SK-N-SH (cell line): ENCODE data around the gene TAF11. TPM values are rescaled to one million over a fixed set of nuclear protein-coding genes. Genes with fewer than 3 reads are reported as not detected.

ENCODE experiments used
- CTCF ChIA-PET: fragments of 300-600, 350-600 bp; formaldehyde crosslinking; extraction: SDS; loops from one replicate; lab custom pipeline; 2021; lab: Yijun Ruan, JAX
- POLR2A ChIA-PET: fragments of 350-600 bp; sonication (Branson Sonifier 250); formaldehyde crosslinking; extraction: SDS; loops from one replicate; lab custom pipeline; 2020; ENCODE audit warnings: antibody characterized with exemption, inconsistent platforms; lab: Yijun Ruan, JAX
- DNase-seq: peaks from one replicate; pipeline ENCODE4 v3.0.0; 2012
- H2AFZ ChIP-seq: fragments of 200-600 bp; sonication (generic); 2 replicates; pipeline ENCODE4 v1.8.1; 2016; ENCODE audit warnings: antibody characterized with exemption, mild to moderate bottlenecking, low read depth
- H3F3A ChIP-seq: fragments of 200-600 bp; sonication (generic); replicated peaks from 2 replicates; pipeline ENCODE3; 2016; ENCODE audit warnings: antibody characterized with exemption, mild to moderate bottlenecking; ENCODE audit not compliant: insufficient read depth
- H3K27ac ChIP-seq, 2 experiments: fragments of 200-500 bp in 1 of 2; fragments of 200-600 bp in 1 of 2; sonication (Bioruptor generic) in 1 of 2; sonication (generic), shearing (Covaris generic) in 1 of 2; 2 replicates each; pipeline versions ENCODE4 v1.5.1 to v1.6.1; 2014 to 2016; ENCODE audit warnings: low read depth in 2 of 2, inconsistent platforms in 1 of 2, low read length in 1 of 2, mild to moderate bottlenecking in 1 of 2, mixed read lengths in 1 of 2
- H3K27me3 ChIP-seq: fragments of 200-600 bp; sonication (generic), shearing (Covaris generic); 2 replicates; pipeline ENCODE4 v1.6.1; 2016; ENCODE audit warnings: mixed run types; ENCODE audit not compliant: insufficient read depth
- H3K36me3 ChIP-seq, 2 experiments: fragments of 200-500 bp in 1 of 2; fragments of 200-600 bp in 1 of 2; sonication (Bioruptor generic) in 1 of 2; sonication (generic) in 1 of 2; replicated peaks in 1 of 2; 2 replicates each; pipeline versions ENCODE3 to v1.5.1; 2014 to 2016; ENCODE audit warnings: low read length in 1 of 2, mild to moderate bottlenecking in 1 of 2; ENCODE audit not compliant: insufficient read depth in 2 of 2, control insufficient read depth in 1 of 2
- H3K4me1 ChIP-seq, 2 experiments: fragments of 200-500 bp in 1 of 2; fragments of 200-600 bp in 1 of 2; sonication (Bioruptor generic) in 1 of 2; sonication (generic), shearing (Covaris generic) in 1 of 2; 2 replicates each; pipeline versions ENCODE4 v1.5.1 to v1.6.1; 2014 to 2016; ENCODE audit warnings: low read depth in 1 of 2, low read length in 1 of 2, mixed run types in 1 of 2; ENCODE audit not compliant: insufficient read depth in 2 of 2, control insufficient read depth in 1 of 2
- H3K4me2 ChIP-seq: fragments of 200-600 bp; sonication (generic), shearing (Covaris generic); 2 replicates; pipeline ENCODE4 v1.6.1; 2017; ENCODE audit warnings: mixed run types
- H3K4me3 ChIP-seq, 2 experiments: fragments of 200-500 bp in 1 of 2; fragments of 200-600 bp in 1 of 2; sonication (Bioruptor generic) in 1 of 2; sonication (generic), shearing (Covaris generic) in 1 of 2; 2 replicates each; pipeline versions ENCODE4 v1.5.1 to v1.8.1; 2014 to 2016; ENCODE audit warnings: low read depth in 2 of 2, inconsistent platforms in 1 of 2, low read length in 1 of 2, mild to moderate bottlenecking in 1 of 2, mixed read lengths in 1 of 2, moderate library complexity in 1 of 2
- H3K79me2 ChIP-seq: fragments of 200-600 bp; sonication (generic); 2 replicates; pipeline ENCODE4 v1.8.1; 2017; ENCODE audit warnings: mild to moderate bottlenecking; ENCODE audit not compliant: insufficient read depth
- H3K9ac ChIP-seq: fragments of 200-600 bp; sonication (generic); 2 replicates; pipeline ENCODE4 v1.6.1; 2017; ENCODE audit warnings: mixed run types
- H3K9me2 ChIP-seq: fragments of 200-600 bp; sonication (generic); 2 replicates; pipeline ENCODE4 v1.6.1; 2017; ENCODE audit warnings: mixed run types
- H3K9me3 ChIP-seq: fragments of 200-600 bp; sonication (generic); 2 replicates; pipeline ENCODE4 v1.6.1; 2017; ENCODE audit warnings: mixed run types, mild to moderate bottlenecking, moderate library complexity
- H4K20me1 ChIP-seq: fragments of 200-600 bp; sonication (generic); 2 replicates; pipeline ENCODE4 v1.6.1; 2017; ENCODE audit warnings: mild to moderate bottlenecking, mixed run types; ENCODE audit not compliant: insufficient read depth
- CTCF ChIP-seq: fragments of 200-600 bp; sonication (generic); IDR thresholded peaks from 2 replicates; pipeline ENCODE4 v1.6.1; 2017; ENCODE audit warnings: antibody characterized with exemption, mild to moderate bottlenecking, moderate library complexity
- EP300 ChIP-seq, 2 experiments: IDR thresholded peaks; 2 replicates each; pipeline versions ENCODE4 v1.4.0 to v1.6.1; 2012; ENCODE audit warnings: borderline replicate concordance in 1 of 2, low read depth in 1 of 2, low read length in 1 of 2
- EZH2phosphoT487 ChIP-seq: fragments of 200-600 bp; sonication (generic); IDR thresholded peaks from 2 replicates; pipeline ENCODE4 v1.6.1; 2017; ENCODE audit warnings: low read depth, mixed run types, mild to moderate bottlenecking, antibody characterized with exemption, moderate library complexity, borderline replicate concordance
- FOSL2 ChIP-seq: IDR thresholded peaks from 2 replicates; pipeline ENCODE4 v1.4.0; 2012; ENCODE audit warnings: low read depth, mild to moderate bottlenecking, moderate library complexity, borderline replicate concordance
- FOXM1 ChIP-seq: IDR thresholded peaks from 2 replicates; pipeline ENCODE4 v1.4.0; 2012; ENCODE audit warnings: low read depth, mild to moderate bottlenecking
- GABPA ChIP-seq: IDR thresholded peaks from 2 replicates; pipeline ENCODE4 v1.4.0; 2012; ENCODE audit warnings: low read depth, mild to moderate bottlenecking
- GATA2 ChIP-seq: sonication (generic); formaldehyde crosslinking; IDR thresholded peaks from 2 replicates; pipeline ENCODE4 v1.5.0; 2020; ENCODE audit warnings: mild to moderate bottlenecking, missing genetic modification reagents
- IRF3 ChIP-seq: fragments of 150-350 bp; IDR thresholded peaks from 2 replicates; pipeline ENCODE4 v1.6.1; 2016; ENCODE audit warnings: mild to moderate bottlenecking, low read depth, low read length
- MXI1 ChIP-seq: IDR thresholded peaks from 2 replicates; pipeline ENCODE4 v1.6.1; 2012; ENCODE audit warnings: mild to moderate bottlenecking, low read depth, low read length, improper control_type of control experiment
- NFIC ChIP-seq: IDR thresholded peaks from 2 replicates; pipeline ENCODE4 v1.4.0; 2012; ENCODE audit warnings: borderline replicate concordance
- POLR2AphosphoS5 ChIP-seq: IDR thresholded peaks from 2 replicates; pipeline ENCODE4 v1.6.1; 2012; ENCODE audit warnings: low read depth, low read length
- REST ChIP-seq: IDR thresholded peaks from 2 replicates; pipeline ENCODE4 v1.6.1; 2012; ENCODE audit warnings: mild to moderate bottlenecking, low read depth, low read length, moderate library complexity
- RFX5 ChIP-seq: IDR thresholded peaks from 2 replicates; pipeline ENCODE4 v1.6.1; 2012; ENCODE audit warnings: mild to moderate bottlenecking, improper control_type of control experiment, low read length
- RXRA ChIP-seq: IDR thresholded peaks from 2 replicates; pipeline ENCODE4 v1.4.0; 2012; ENCODE audit warnings: low read depth, mild to moderate bottlenecking, borderline replicate concordance
- SIN3A ChIP-seq: IDR thresholded peaks from 2 replicates; pipeline ENCODE4 v1.6.1; 2012; ENCODE audit warnings: low read depth, mild to moderate bottlenecking, low read length, moderate library complexity, borderline replicate concordance
- TAF1 ChIP-seq: IDR thresholded peaks from 2 replicates; pipeline ENCODE4 v1.6.1; 2012; ENCODE audit warnings: low read depth, mild to moderate bottlenecking, low read length, moderate library complexity, borderline replicate concordance
- TEAD4 ChIP-seq: IDR thresholded peaks from 2 replicates; pipeline ENCODE4 v1.4.0; 2012; ENCODE audit warnings: mild to moderate bottlenecking, borderline replicate concordance; ENCODE audit not compliant: insufficient read depth
- USF2 ChIP-seq: fragments of 150-350 bp; IDR thresholded peaks from 2 replicates; pipeline ENCODE4 v1.6.1; 2017; ENCODE audit warnings: antibody characterized with exemption, low read length, low read depth, borderline replicate concordance
- YY1 ChIP-seq: IDR thresholded peaks from 2 replicates; pipeline ENCODE4 v1.4.0; 2012; ENCODE audit warnings: low read depth, mild to moderate bottlenecking
- ZBTB33 ChIP-seq: IDR thresholded peaks from 2 replicates; pipeline ENCODE4 v1.4.0; 2012; ENCODE audit warnings: low read depth, borderline replicate concordance
- WGBS: methylation state at CpG from one replicate; pipeline ENCODE4 v1.1.6; 2017; ENCODE audit warnings: low lambda C conversion rate; 5-methylcytosine and 5-hydroxymethylcytosine counted together
- polyA plus RNA-seq, 3 experiments: library from polyadenylated mRNA; depleted of rRNA; stranded (reverse); fragments of >200 nt; gene quantifications; 2 replicates each; pipeline ENCODE4 v1.2.3, GENCODE V29; 2012

Gene TAF11
- polyA plus RNA-seq, 1 of the 3 experiments (the other 2 are of a cell fraction): 21.8 TPM

GRCh38 chr6:34919651-34920050 lies 31.8 kb upstream of the TAF11 start:
- H3K9me3 ChIP-seq: no peaks in the 10 kb centered on the region
- no peak for DNase-seq
- no peaks in the 10 kb centered on the region for H3K9me2 ChIP-seq
- H3K36me3 ChIP-seq: no peaks in the 10 kb centered on the region
- H2AFZ ChIP-seq: no peak overlapping the region
- peaks cover 14% of the 10 kb centered on the region for H3F3A ChIP-seq
- peaks cover 6% of the 10 kb centered on the region; the same call in 1 of the 2 replicates for H3K79me2 ChIP-seq
- ChIA-PET POLR2A (no interaction called here), CTCF (interaction anchor here (1.2 to 1.3 kb wide), 2 partner anchors 10 to 30 kb away, joined by 3 to 4 read pairs; no protein-coding TSS in a partner anchor)
- H3K4me1 ChIP-seq: peaks cover 0 to 3% of the 10 kb centered on the region in 2 experiments; a peak in 1 of 4 replicates
- H3K27me3 ChIP-seq: no peaks in the 10 kb centered on the region
- no peak overlapping the region for H3K4me2 ChIP-seq
- H3K27ac ChIP-seq: no peak overlapping the region
- no peaks in the 10 kb centered on the region; the same call in 1 of the 2 replicates for H4K20me1 ChIP-seq
- no peak for TF ChIP-seq GABPA
- no peak for TF ChIP-seq MXI1
- no peak for TF ChIP-seq EZH2phosphoT487
- TF ChIP-seq CTCF: no peak
- TF ChIP-seq ZBTB33: no peak
- no peak for TF ChIP-seq TEAD4
- no peak for TF ChIP-seq NFIC
- TF ChIP-seq RFX5: no peak
- no peak for TF ChIP-seq IRF3
- no peak for TF ChIP-seq TAF1
- no peak for TF ChIP-seq FOXM1
- TF ChIP-seq POLR2AphosphoS5: no peak
- no peak for TF ChIP-seq FOSL2
- TF ChIP-seq YY1: no peak
- TF ChIP-seq USF2: no peak
- TF ChIP-seq GATA2 (CRISPR knock-in tag): no peak
- TF ChIP-seq REST: no peak
- no peak for TF ChIP-seq RXRA
- no peak for TF ChIP-seq EP300 (IDR thresholded peaks at IDR 0.05; ENCODE audit: borderline replicate concordance in 1 of 2, low read depth in 1 of 2, low read length in 1 of 2)
- TF ChIP-seq SIN3A: no peak
- H3K4me3 ChIP-seq: no peak overlapping the region
- no peak overlapping the region for H3K9ac ChIP-seq
- 100% methylated on average over 1 of the region's 1 CpG for WGBS
